ENCODE results near the gene SH3GL2.

- no peak for TF ChIP-seq CTCF (conservative IDR thresholded peaks at IDR 0.05; ENCODE audit: low read length)
- no peak for TF ChIP-seq EZH2phosphoT487 (IDR thresholded peaks at IDR 0.05; ENCODE audit: borderline replicate concordance)
Measured at GRCh38 chr9:17574342-17574741, 4.5 kb upstream of the SH3GL2 start.
